ENCODE measurements around the gene ZAR1L.

DNA sequence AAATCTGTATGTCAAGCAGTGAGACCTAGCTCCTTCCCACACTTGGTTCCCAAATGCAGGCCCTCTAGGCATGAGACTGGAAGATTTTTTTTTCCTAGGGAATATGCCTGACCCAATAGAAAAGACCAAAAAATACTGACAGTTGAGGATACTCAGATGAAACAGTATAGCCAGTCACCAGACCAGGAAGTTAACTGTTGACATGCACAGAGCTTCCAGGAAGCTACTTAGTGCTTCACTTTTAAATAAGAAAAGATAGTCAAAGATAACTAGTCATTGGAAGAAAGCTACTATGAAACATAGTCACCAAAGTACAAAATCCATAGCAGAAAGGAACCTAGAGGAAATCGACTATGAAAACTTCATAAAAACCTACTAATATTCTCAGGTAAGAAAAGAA lies 32.5 kb upstream of the ZAR1L start:
- TF ChIP-seq, protein P1, sequence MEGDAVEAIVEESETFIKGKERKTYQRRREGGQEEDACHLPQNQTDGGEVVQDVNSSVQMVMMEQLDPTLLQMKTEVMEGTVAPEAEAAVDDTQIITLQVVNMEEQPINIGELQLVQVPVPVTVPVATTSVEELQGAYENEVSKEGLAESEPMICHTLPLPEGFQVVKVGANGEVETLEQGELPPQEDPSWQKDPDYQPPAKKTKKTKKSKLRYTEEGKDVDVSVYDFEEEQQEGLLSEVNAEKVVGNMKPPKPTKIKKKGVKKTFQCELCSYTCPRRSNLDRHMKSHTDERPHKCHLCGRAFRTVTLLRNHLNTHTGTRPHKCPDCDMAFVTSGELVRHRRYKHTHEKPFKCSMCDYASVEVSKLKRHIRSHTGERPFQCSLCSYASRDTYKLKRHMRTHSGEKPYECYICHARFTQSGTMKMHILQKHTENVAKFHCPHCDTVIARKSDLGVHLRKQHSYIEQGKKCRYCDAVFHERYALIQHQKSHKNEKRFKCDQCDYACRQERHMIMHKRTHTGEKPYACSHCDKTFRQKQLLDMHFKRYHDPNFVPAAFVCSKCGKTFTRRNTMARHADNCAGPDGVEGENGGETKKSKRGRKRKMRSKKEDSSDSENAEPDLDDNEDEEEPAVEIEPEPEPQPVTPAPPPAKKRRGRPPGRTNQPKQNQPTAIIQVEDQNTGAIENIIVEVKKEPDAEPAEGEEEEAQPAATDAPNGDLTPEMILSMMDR (optimal IDR thresholded peaks at IDR 0.05 in 1 of 3, IDR thresholded peaks at IDR 0.05 in 1 of 3, conservative IDR thresholded peaks at IDR 0.05 in 1 of 3; ENCODE audit: extremely low read depth in 1 of 3, insufficient read depth in 2 of 3, low read length in 3 of 3), result no peak
- TF ChIP-seq EZH2 (IDR thresholded peaks at IDR 0.05; ENCODE audit: low read length), result no peak
